Loucy (cell line): ENCODE results near the gene GJA9.

Experiments
- H2AFZ ChIP-seq: fragments of 200-600 bp; sonication (generic); 2 replicates; pipeline ENCODE4 v1.6.0; 2016; ENCODE audit warnings: antibody characterized with exemption, mild to moderate bottlenecking, low read length, moderate library complexity
- H3F3A ChIP-seq: fragments of 200-600 bp; 2 replicates; pipeline ENCODE4 v1.6.0; 2016; ENCODE audit warnings: antibody characterized with exemption, low read depth, mild to moderate bottlenecking
- H3K27me3 ChIP-seq: fragments of 200-600 bp; sonication (generic); 2 replicates; pipeline ENCODE4 v1.6.1; 2014; ENCODE audit warnings: low read length, mild to moderate bottlenecking; ENCODE audit not compliant: insufficient read depth, poor library complexity, severe bottlenecking
- H3K36me3 ChIP-seq: fragments of 200-600 bp; sonication (generic); 2 replicates; pipeline ENCODE4 v1.6.1; 2016; ENCODE audit warnings: low read length; ENCODE audit not compliant: insufficient read depth
- H3K4me1 ChIP-seq: fragments of 200-600 bp; sonication (generic); 2 replicates; pipeline ENCODE4 v1.5.1; 2014; ENCODE audit warnings: low read length, mild to moderate bottlenecking; ENCODE audit not compliant: insufficient read depth, poor library complexity, severe bottlenecking
- H3K4me2 ChIP-seq: fragments of 200-600 bp; sonication (generic); 2 replicates; pipeline ENCODE4 v1.6.0; 2014; ENCODE audit warnings: antibody characterized with exemption, low read length, low read depth, mild to moderate bottlenecking; ENCODE audit not compliant: poor library complexity, severe bottlenecking
- H3K4me3 ChIP-seq: fragments of 200-600 bp; sonication (generic); 2 replicates; pipeline ENCODE4 v1.5.1; 2014; ENCODE audit warnings: low read length, mild to moderate bottlenecking, mixed read lengths; ENCODE audit not compliant: poor library complexity, severe bottlenecking
- H3K79me2 ChIP-seq: fragments of 200-600 bp; sonication (generic); 2 replicates; pipeline ENCODE4 v1.6.1; 2014; ENCODE audit warnings: low read length; ENCODE audit not compliant: insufficient read depth
- H3K9ac ChIP-seq: fragments of 200-600 bp; sonication (generic); 2 replicates; pipeline ENCODE4 v1.6.0; 2014; ENCODE audit warnings: mild to moderate bottlenecking, low read depth, low read length, moderate library complexity; ENCODE audit not compliant: poor library complexity, severe bottlenecking
- H3K9me2 ChIP-seq: fragments of 200-600 bp; sonication (generic); replicated peaks from 2 replicates; pipeline ENCODE4 v1.6.1; 2016; ENCODE audit warnings: low read depth, low read length, mixed read lengths
- H3K9me3 ChIP-seq: fragments of 200-600 bp; sonication (generic); 2 replicates; pipeline ENCODE4 v1.6.1; 2014; ENCODE audit warnings: mild to moderate bottlenecking, antibody characterized with exemption, low read length, low read depth; ENCODE audit not compliant: insufficient read depth
- H4K20me1 ChIP-seq: fragments of 200-600 bp; sonication (generic); 2 replicates; pipeline ENCODE4 v1.6.0; 2014; ENCODE audit warnings: antibody characterized with exemption, low read length, mild to moderate bottlenecking; ENCODE audit not compliant: insufficient read depth, poor library complexity, severe bottlenecking
- EZH2phosphoT487 ChIP-seq: fragments of 200-600 bp; IDR thresholded peaks from 2 replicates; pipeline ENCODE4 v1.6.1; 2018; ENCODE audit warnings: antibody characterized with exemption, mild to moderate bottlenecking, moderate library complexity, borderline replicate concordance
- TF ChIP-seq, protein P1 (sequence below): fragments of 200-600 bp; sonication (generic); conservative IDR thresholded peaks from 2 replicates; pipeline ENCODE4 v1.5.1; 2014; ENCODE audit warnings: mild to moderate bottlenecking, antibody characterized with exemption, low read length

Gene GJA9

DNA sequence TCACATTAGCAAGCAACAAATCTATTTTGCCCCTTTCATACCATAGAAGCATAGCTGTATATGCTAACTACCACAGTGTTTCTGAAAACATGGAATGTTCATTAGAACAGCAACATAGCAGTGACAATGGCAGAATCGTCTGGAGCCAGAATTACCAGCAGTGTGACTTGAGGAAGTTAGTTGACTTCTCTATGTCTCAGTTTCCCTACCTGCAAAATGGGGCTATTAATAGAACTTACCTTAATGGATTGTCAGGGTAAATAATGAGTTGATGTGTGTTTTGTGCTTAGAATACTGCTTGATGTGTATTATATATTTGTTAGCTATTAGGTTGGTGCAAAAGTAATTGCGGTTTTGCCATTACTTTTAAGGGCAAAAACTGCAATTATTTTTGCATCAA, 14.8 kb upstream of the GJA9 start:
- Histone ChIP-seq H3K9me3 (no peaks in the 10 kb centered on the region), H3K79me2 (no peaks in the 10 kb centered on the region), H3K4me3 (no peak overlapping the region), H3K27me3 (no peaks in the 10 kb centered on the region), H3K9me2 (no peaks in the 10 kb centered on the region), H3K4me2 (no peak overlapping the region), H3F3A (no peaks in the 10 kb centered on the region), H3K9ac (no peak overlapping the region), H3K4me1 (no peaks in the 10 kb centered on the region), H2AFZ (no peak overlapping the region), H3K36me3 (no peaks in the 10 kb centered on the region), H4K20me1 (no peaks in the 10 kb centered on the region)
- TF ChIP-seq EZH2phosphoT487 = no peak
- TF ChIP-seq, protein P1, sequence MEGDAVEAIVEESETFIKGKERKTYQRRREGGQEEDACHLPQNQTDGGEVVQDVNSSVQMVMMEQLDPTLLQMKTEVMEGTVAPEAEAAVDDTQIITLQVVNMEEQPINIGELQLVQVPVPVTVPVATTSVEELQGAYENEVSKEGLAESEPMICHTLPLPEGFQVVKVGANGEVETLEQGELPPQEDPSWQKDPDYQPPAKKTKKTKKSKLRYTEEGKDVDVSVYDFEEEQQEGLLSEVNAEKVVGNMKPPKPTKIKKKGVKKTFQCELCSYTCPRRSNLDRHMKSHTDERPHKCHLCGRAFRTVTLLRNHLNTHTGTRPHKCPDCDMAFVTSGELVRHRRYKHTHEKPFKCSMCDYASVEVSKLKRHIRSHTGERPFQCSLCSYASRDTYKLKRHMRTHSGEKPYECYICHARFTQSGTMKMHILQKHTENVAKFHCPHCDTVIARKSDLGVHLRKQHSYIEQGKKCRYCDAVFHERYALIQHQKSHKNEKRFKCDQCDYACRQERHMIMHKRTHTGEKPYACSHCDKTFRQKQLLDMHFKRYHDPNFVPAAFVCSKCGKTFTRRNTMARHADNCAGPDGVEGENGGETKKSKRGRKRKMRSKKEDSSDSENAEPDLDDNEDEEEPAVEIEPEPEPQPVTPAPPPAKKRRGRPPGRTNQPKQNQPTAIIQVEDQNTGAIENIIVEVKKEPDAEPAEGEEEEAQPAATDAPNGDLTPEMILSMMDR = no peak

DNA sequence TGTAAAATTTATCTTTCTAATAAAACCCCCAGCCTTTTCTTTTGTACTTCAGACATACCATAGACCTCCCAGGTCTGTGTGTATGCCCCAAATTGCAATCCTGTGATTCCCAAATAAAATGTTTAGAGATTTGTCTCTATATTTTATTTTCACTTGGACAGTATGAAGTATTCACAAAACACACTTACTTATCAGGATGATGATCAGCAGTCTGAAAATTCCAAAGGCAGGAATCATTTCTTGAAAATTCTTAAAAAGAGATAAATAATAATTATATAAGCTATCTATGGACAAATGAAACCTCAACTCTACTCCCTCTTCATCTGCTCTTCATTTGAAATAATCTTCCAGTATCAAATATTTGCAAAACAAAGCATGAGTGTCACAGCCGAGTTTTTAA, 11.6 kb upstream of the GJA9 start:
- no peak for TF ChIP-seq EZH2phosphoT487
- TF ChIP-seq, protein P1 = no peak
- H3K4me1 ChIP-seq = no peaks in the 10 kb centered on the region
- no peaks in the 10 kb centered on the region for H3K36me3 ChIP-seq
- H3K79me2 ChIP-seq = no peaks in the 10 kb centered on the region
- H3K9ac ChIP-seq = no peak overlapping the region
- no peak overlapping the region for H3K4me2 ChIP-seq
- no peaks in the 10 kb centered on the region for H4K20me1 ChIP-seq
- H3K9me2 ChIP-seq = no peaks in the 10 kb centered on the region
- no peaks in the 10 kb centered on the region for H3F3A ChIP-seq
- no peaks in the 10 kb centered on the region for H3K9me3 ChIP-seq
- no peaks in the 10 kb centered on the region for H3K27me3 ChIP-seq
- no peak overlapping the region for H3K4me3 ChIP-seq
- H2AFZ ChIP-seq = no peak overlapping the region

DNA sequence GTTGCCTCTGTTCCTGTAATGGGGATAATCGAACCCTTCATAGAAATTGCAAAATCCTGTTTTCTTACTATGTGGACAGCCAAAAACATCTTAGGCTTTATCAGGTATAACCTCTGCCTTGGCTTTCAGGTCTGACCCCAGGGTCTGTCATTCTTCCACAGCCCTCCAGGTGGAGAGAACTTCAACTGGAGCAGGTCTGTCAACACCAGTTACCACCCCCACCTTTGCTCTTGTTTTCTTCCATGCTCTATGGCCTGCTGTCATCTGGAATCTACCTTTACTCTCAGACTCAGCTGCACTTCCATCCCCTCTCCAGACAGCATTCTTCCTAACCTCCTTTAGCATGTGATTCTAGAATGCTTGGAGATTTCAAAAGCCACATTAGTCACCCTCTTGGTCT, 10.4 kb upstream of the GJA9 start:
- Histone ChIP-seq H3K79me2 (no peaks in the 10 kb centered on the region), H3K9me2 (no peaks in the 10 kb centered on the region), H3K27me3 (no peaks in the 10 kb centered on the region), H3K4me3 (no peak overlapping the region), H3K4me1 (no peaks in the 10 kb centered on the region), H2AFZ (no peak overlapping the region), H3F3A (no peaks in the 10 kb centered on the region), H4K20me1 (no peaks in the 10 kb centered on the region), H3K36me3 (no peaks in the 10 kb centered on the region), H3K4me2 (no peak overlapping the region), H3K9ac (no peak overlapping the region), H3K9me3 (no peaks in the 10 kb centered on the region)
- TF ChIP-seq, protein P1 = peak; percentile 28; the same call in 1 of the 2 replicates
- no peak for TF ChIP-seq EZH2phosphoT487
